Measurements from ENCODE around the gene LRRC51. TPM values are rescaled to one million over a fixed set of nuclear protein-coding genes. Genes with fewer than 3 reads are reported as not detected.

Gene LRRC51
- total RNA-seq, 2 experiments from 2014 or later = 0.87 to 1.1 TPM

- ChIA-PET POLR2A (interaction anchor here (4.3 kb wide), 1 partner anchor 12 kb away, joined by 19 read pairs; the partner anchor contains the start of gene ANAPC15), CTCF (interaction anchor here (0.7 to 8.4 kb wide), 3 partner anchors 9 to 75 kb away, joined by 3 to 33 read pairs (median 21); no protein-coding TSS in a partner anchor)
- no peaks in the 10 kb centered on the region for H3K9me3 Mint-ChIP-seq
- TF ChIP-seq CTCF (IDR thresholded peaks at IDR 0.05) = no peak
- no peaks in the 10 kb centered on the region for H3K27me3 ChIP-seq (ENCODE audit: control insufficient read depth in 1 of 2, insufficient read depth in 2 of 2, low read length in 2 of 2)
- H3K4me3 Mint-ChIP-seq = no peak overlapping the region
- no peak overlapping the region for H3K4me3 ChIP-seq (ENCODE audit: low read length)
- H3K27ac Mint-ChIP-seq = peak overlapping the region; percentile 98
- H3K4me1 Mint-ChIP-seq (ENCODE audit: low read depth) = peaks cover 47% of the 10 kb centered on the region
- DNase-seq (peak in 2 of 14 experiments; percentile 40 to 45), ATAC-seq (ENCODE audit: poor library complexity) (no peak)
- intact Hi-C loops (cut with DNase I, micrococcal nuclease) = loop anchor here in 1 of 2 experiments (2.0 to 10.0 kb wide), 2 partner anchors 18 to 306 kb away; no protein-coding TSS in a partner anchor
- H3K36me3 Mint-ChIP-seq (ENCODE audit: low read depth) = peaks cover 61% of the 10 kb centered on the region
- no peaks in the 10 kb centered on the region for H3K27me3 Mint-ChIP-seq
- peaks cover 34% of the 10 kb centered on the region for H3K4me1 ChIP-seq (ENCODE audit: insufficient read depth, low read length)
- H3K27ac ChIP-seq (ENCODE audit: low read depth in 1 of 2, low read length in 2 of 2) = no peak overlapping the region
- H3K36me3 ChIP-seq (ENCODE audit: insufficient read depth, low read length) = peaks cover 35% of the 10 kb centered on the region
- no peaks in the 10 kb centered on the region for H3K9me3 ChIP-seq (ENCODE audit: control insufficient read depth in 1 of 2, insufficient read depth in 1 of 2, low read length in 2 of 2)
These were observed 19.8 kb downstream of the LRRC51 start for GRCh38 chr11:72100462-72100861.

- peaks cover 28% of the 10 kb centered on the region for H3K36me3 ChIP-seq (ENCODE audit: insufficient read depth, low read length)
- peak overlapping the region; percentile 88 to 93 for H3K27ac ChIP-seq (ENCODE audit: low read depth in 1 of 2, low read length in 2 of 2)
- ATAC-seq (ENCODE audit: poor library complexity) (no peak), DNase-seq (no peak)
- Mint-ChIP-seq H3K9me3 (no peaks in the 10 kb centered on the region), H3K4me1 (ENCODE audit: low read depth) (peaks cover 49% of the 10 kb centered on the region), H3K27me3 (no peaks in the 10 kb centered on the region), H3K4me3 (peak overlapping the region; percentile 91), H3K27ac (peak overlapping the region; percentile 98), H3K36me3 (ENCODE audit: low read depth) (peaks cover 58% of the 10 kb centered on the region)
- no peak for TF ChIP-seq CTCF (IDR thresholded peaks at IDR 0.05)
- no peaks in the 10 kb centered on the region for H3K27me3 ChIP-seq (ENCODE audit: control insufficient read depth in 1 of 2, insufficient read depth in 2 of 2, low read length in 2 of 2)
- POLR2A ChIA-PET = interaction anchor here (0.7 to 4.3 kb wide), 5 partner anchors 10 to 174 kb away, joined by 3 to 19 read pairs (median 6); partner anchors contain the start of genes ANAPC15, RNF121 and XNDC1N
- intact Hi-C loops (cut with DNase I, micrococcal nuclease) = loop anchor here in 1 of 2 experiments (10.0 kb wide), 1 partner anchor 307 kb away; no protein-coding TSS in a partner anchor
- H3K4me3 ChIP-seq (ENCODE audit: low read length) = peak overlapping the region; percentile 93
- H3K9me3 ChIP-seq (ENCODE audit: control insufficient read depth in 1 of 2, insufficient read depth in 1 of 2, low read length in 2 of 2) = no peaks in the 10 kb centered on the region
- CTCF ChIA-PET = interaction anchor here (1.3 to 8.4 kb wide), 3 partner anchors 11 to 77 kb away, joined by 3 to 33 read pairs (median 21); no protein-coding TSS in a partner anchor
- H3K4me1 ChIP-seq (ENCODE audit: insufficient read depth, low read length) = peaks cover 34% of the 10 kb centered on the region
These were observed 21.5 kb downstream of the LRRC51 start for GRCh38 chr11:72102162-72102561.

GRCh38 chr11:72102631-72102945 lies 21.9 kb downstream of the LRRC51 start:
- Histone ChIP-seq H3K36me3 (ENCODE audit: insufficient read depth, low read length) (peaks cover 27% of the 10 kb centered on the region), H3K4me3 (ENCODE audit: low read length) (peak overlapping the region; percentile 93), H3K9me3 (ENCODE audit: control insufficient read depth in 1 of 2, insufficient read depth in 1 of 2, low read length in 2 of 2) (no peaks in the 10 kb centered on the region), H3K27me3 (ENCODE audit: control insufficient read depth in 1 of 2, insufficient read depth in 2 of 2, low read length in 2 of 2) (no peaks in the 10 kb centered on the region), H3K27ac (ENCODE audit: low read depth in 1 of 2, low read length in 2 of 2) (peak overlapping the region; percentile 88 to 93), H3K4me1 (ENCODE audit: insufficient read depth, low read length) (peaks cover 34% of the 10 kb centered on the region)
- Mint-ChIP-seq H3K27me3 (no peaks in the 10 kb centered on the region), H3K36me3 (ENCODE audit: low read depth) (peaks cover 58% of the 10 kb centered on the region), H3K4me1 (ENCODE audit: low read depth) (peaks cover 49% of the 10 kb centered on the region), H3K27ac (peak overlapping the region; percentile 98), H3K9me3 (no peaks in the 10 kb centered on the region), H3K4me3 (peak overlapping the region; percentile 91)
- intact Hi-C loops (cut with DNase I, micrococcal nuclease) = loop anchor here in 1 of 2 experiments (10.0 kb wide), 1 partner anchor 308 kb away; no protein-coding TSS in a partner anchor
- TF ChIP-seq CTCF (IDR thresholded peaks at IDR 0.05) = no peak
- POLR2A ChIA-PET = interaction anchor here (0.7 to 4.3 kb wide), 5 partner anchors 10 to 174 kb away, joined by 3 to 19 read pairs (median 6); partner anchors contain the start of genes ANAPC15, RNF121 and XNDC1N
- no peak for ATAC-seq (ENCODE audit: poor library complexity)
- no peak for DNase-seq
- CTCF ChIA-PET = interaction anchor here (1.3 to 8.4 kb wide), 3 partner anchors 12 to 77 kb away, joined by 3 to 33 read pairs (median 21); no protein-coding TSS in a partner anchor

Measured in CD4-positive, alpha-beta T cell (primary cell).